Uterus (tissue), 2 donors: Measurements from ENCODE around the gene YPEL2.
"Not testable (repeated sequence)": the region's sequence is repeated elsewhere in the genome, so short reads cannot be mapped to it uniquely, and the experiment has no call there.

Experiments
- POLR2A ChIP-seq, 2 donors: fragments of 450-650 bp; IDR thresholded peaks; one replicate each; pipeline ENCODE4 v1.6.1; 2016; ENCODE audit warnings: antibody characterized with exemption in 2 of 2, mild to moderate bottlenecking in 1 of 2, moderate library complexity in 1 of 2
- TF ChIP-seq, protein P1 (sequence below), 4 experiments: fragments of 200-600 bp in 2 of 4; fragments of 450-650 bp in 2 of 4; sonication (generic) in 2 of 4; IDR thresholded peaks; one replicate each; pipeline ENCODE4 v1.5.1; 2016 to 2019; ENCODE audit warnings: antibody characterized with exemption in 4 of 4, mild to moderate bottlenecking in 2 of 4, moderate library complexity in 1 of 4

GRCh38 chr17:59311521-59311920, 19.9 kb upstream of the YPEL2 start:
- TF ChIP-seq, protein P1, sequence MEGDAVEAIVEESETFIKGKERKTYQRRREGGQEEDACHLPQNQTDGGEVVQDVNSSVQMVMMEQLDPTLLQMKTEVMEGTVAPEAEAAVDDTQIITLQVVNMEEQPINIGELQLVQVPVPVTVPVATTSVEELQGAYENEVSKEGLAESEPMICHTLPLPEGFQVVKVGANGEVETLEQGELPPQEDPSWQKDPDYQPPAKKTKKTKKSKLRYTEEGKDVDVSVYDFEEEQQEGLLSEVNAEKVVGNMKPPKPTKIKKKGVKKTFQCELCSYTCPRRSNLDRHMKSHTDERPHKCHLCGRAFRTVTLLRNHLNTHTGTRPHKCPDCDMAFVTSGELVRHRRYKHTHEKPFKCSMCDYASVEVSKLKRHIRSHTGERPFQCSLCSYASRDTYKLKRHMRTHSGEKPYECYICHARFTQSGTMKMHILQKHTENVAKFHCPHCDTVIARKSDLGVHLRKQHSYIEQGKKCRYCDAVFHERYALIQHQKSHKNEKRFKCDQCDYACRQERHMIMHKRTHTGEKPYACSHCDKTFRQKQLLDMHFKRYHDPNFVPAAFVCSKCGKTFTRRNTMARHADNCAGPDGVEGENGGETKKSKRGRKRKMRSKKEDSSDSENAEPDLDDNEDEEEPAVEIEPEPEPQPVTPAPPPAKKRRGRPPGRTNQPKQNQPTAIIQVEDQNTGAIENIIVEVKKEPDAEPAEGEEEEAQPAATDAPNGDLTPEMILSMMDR (IDR thresholded peaks at IDR 0.05), result not testable (repeated sequence)
- TF ChIP-seq POLR2A (IDR thresholded peaks at IDR 0.05), result not testable (repeated sequence)
